H1 (cell line): Measurements from ENCODE around the gene UTP25.

Source experiments
- CTCF ChIP-seq, 3 experiments: IDR thresholded peaks; 1 replicate in 2 of 3; 2 replicates in 1 of 3; pipeline versions ENCODE4 v1.5.1 to v1.6.1; 2011; ENCODE audit warnings: low read length in 3 of 3, mild to moderate bottlenecking in 3 of 3, inconsistent platforms in 2 of 3, low read depth in 1 of 3, moderate library complexity in 1 of 3; ENCODE audit not compliant: insufficient read depth in 1 of 3; ENCODE audit errors: control extremely low read depth in 1 of 3
- GABPA ChIP-seq: IDR thresholded peaks from 2 replicates; pipeline ENCODE4 v1.6.1; 2011; ENCODE audit warnings: mild to moderate bottlenecking, low read length, moderate library complexity, borderline replicate concordance; ENCODE audit not compliant: insufficient read depth
- GTF2F1 ChIP-seq: IDR thresholded peaks from 2 replicates; pipeline ENCODE4 v1.6.1; 2012; ENCODE audit warnings: low read depth, low read length, improper control_type of control experiment, borderline replicate concordance
- HDAC2 ChIP-seq, 2 experiments: fragments of 300-600 bp in 1 of 2; sonication (generic) in 1 of 2; IDR thresholded peaks; 2 replicates each; pipeline ENCODE4 v1.6.1; 2011 to 2012; ENCODE audit warnings: low read depth in 2 of 2, low read length in 2 of 2, mild to moderate bottlenecking in 2 of 2, moderate library complexity in 2 of 2, borderline replicate concordance in 1 of 2, inconsistent platforms in 1 of 2
- MAX ChIP-seq: IDR thresholded peaks from 2 replicates; pipeline ENCODE4 v1.6.1; 2012; ENCODE audit warnings: inconsistent platforms
- POLR2A ChIP-seq, 2 experiments: IDR thresholded peaks; 1 replicate in 1 of 2; 2 replicates in 1 of 2; pipeline ENCODE4 v1.6.1; 2011; ENCODE audit warnings: low read depth in 2 of 2, low read length in 2 of 2, mild to moderate bottlenecking in 2 of 2; ENCODE audit errors: control extremely low read depth in 1 of 2
- RNF2 ChIP-seq: fragments of 200-900, 300-1000 bp; sonication (generic); IDR thresholded peaks from 2 replicates; pipeline ENCODE4 v1.7.1; 2016; ENCODE audit warnings: borderline replicate concordance, low read depth, mild to moderate bottlenecking, antibody characterized with exemption, low read length; ENCODE audit not compliant: poor library complexity, severe bottlenecking; ENCODE audit errors: missing control alignments
- TAF1 ChIP-seq: IDR thresholded peaks from 2 replicates; pipeline ENCODE4 v1.6.1; 2011; ENCODE audit warnings: mild to moderate bottlenecking, low read depth, low read length
- TF ChIP-seq, protein P1 (sequence below): fragments of 300-600 bp; sonication (generic); IDR thresholded peaks from 2 replicates; pipeline ENCODE4 v1.7.1; 2012; ENCODE audit warnings: low read length, moderate library complexity, mild to moderate bottlenecking, inconsistent platforms; ENCODE audit not compliant: insufficient replicate concordance

DNA sequence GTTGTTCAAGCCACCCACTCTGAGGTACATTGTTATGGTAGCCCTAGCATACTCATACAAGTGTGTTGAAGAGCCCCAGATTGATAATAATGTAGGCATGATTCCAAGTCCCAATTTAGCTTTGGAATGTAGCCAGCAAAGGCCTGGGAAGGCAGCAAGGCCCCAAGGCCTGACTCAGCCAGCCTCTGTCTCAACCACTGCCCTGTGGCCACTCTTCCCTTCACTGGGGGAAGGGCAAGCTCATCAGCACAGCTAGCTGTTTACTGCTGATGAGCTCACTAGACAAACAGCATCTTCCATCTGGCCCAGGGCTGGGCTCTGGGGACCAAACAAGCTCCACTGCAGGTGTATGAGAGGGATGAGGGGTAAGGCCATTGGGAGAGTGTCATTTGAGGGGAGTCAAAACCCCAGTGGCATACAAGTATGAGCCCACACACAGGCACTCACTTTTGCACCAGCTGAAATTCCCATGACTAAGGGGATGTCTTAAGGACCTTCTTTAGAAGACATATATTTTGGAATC, 19.7 kb upstream of the UTP25 start:
- TF ChIP-seq POLR2A (IDR thresholded peaks at IDR 0.05; ENCODE audit: control extremely low read depth in 1 of 2, low read depth in 2 of 2, low read length in 2 of 2) (no peak), GTF2F1 (no peak), CTCF (IDR thresholded peaks at IDR 0.05; ENCODE audit: control extremely low read depth in 1 of 3, insufficient read depth in 1 of 3, low read depth in 1 of 3, low read length in 3 of 3) (no peak), HDAC2 (IDR thresholded peaks at IDR 0.05; ENCODE audit: borderline replicate concordance in 1 of 2, low read depth in 2 of 2, low read length in 2 of 2) (no peak), MAX (no peak), TAF1 (no peak), GABPA (no peak), RNF2 (no peak)
- TF ChIP-seq, protein P1, sequence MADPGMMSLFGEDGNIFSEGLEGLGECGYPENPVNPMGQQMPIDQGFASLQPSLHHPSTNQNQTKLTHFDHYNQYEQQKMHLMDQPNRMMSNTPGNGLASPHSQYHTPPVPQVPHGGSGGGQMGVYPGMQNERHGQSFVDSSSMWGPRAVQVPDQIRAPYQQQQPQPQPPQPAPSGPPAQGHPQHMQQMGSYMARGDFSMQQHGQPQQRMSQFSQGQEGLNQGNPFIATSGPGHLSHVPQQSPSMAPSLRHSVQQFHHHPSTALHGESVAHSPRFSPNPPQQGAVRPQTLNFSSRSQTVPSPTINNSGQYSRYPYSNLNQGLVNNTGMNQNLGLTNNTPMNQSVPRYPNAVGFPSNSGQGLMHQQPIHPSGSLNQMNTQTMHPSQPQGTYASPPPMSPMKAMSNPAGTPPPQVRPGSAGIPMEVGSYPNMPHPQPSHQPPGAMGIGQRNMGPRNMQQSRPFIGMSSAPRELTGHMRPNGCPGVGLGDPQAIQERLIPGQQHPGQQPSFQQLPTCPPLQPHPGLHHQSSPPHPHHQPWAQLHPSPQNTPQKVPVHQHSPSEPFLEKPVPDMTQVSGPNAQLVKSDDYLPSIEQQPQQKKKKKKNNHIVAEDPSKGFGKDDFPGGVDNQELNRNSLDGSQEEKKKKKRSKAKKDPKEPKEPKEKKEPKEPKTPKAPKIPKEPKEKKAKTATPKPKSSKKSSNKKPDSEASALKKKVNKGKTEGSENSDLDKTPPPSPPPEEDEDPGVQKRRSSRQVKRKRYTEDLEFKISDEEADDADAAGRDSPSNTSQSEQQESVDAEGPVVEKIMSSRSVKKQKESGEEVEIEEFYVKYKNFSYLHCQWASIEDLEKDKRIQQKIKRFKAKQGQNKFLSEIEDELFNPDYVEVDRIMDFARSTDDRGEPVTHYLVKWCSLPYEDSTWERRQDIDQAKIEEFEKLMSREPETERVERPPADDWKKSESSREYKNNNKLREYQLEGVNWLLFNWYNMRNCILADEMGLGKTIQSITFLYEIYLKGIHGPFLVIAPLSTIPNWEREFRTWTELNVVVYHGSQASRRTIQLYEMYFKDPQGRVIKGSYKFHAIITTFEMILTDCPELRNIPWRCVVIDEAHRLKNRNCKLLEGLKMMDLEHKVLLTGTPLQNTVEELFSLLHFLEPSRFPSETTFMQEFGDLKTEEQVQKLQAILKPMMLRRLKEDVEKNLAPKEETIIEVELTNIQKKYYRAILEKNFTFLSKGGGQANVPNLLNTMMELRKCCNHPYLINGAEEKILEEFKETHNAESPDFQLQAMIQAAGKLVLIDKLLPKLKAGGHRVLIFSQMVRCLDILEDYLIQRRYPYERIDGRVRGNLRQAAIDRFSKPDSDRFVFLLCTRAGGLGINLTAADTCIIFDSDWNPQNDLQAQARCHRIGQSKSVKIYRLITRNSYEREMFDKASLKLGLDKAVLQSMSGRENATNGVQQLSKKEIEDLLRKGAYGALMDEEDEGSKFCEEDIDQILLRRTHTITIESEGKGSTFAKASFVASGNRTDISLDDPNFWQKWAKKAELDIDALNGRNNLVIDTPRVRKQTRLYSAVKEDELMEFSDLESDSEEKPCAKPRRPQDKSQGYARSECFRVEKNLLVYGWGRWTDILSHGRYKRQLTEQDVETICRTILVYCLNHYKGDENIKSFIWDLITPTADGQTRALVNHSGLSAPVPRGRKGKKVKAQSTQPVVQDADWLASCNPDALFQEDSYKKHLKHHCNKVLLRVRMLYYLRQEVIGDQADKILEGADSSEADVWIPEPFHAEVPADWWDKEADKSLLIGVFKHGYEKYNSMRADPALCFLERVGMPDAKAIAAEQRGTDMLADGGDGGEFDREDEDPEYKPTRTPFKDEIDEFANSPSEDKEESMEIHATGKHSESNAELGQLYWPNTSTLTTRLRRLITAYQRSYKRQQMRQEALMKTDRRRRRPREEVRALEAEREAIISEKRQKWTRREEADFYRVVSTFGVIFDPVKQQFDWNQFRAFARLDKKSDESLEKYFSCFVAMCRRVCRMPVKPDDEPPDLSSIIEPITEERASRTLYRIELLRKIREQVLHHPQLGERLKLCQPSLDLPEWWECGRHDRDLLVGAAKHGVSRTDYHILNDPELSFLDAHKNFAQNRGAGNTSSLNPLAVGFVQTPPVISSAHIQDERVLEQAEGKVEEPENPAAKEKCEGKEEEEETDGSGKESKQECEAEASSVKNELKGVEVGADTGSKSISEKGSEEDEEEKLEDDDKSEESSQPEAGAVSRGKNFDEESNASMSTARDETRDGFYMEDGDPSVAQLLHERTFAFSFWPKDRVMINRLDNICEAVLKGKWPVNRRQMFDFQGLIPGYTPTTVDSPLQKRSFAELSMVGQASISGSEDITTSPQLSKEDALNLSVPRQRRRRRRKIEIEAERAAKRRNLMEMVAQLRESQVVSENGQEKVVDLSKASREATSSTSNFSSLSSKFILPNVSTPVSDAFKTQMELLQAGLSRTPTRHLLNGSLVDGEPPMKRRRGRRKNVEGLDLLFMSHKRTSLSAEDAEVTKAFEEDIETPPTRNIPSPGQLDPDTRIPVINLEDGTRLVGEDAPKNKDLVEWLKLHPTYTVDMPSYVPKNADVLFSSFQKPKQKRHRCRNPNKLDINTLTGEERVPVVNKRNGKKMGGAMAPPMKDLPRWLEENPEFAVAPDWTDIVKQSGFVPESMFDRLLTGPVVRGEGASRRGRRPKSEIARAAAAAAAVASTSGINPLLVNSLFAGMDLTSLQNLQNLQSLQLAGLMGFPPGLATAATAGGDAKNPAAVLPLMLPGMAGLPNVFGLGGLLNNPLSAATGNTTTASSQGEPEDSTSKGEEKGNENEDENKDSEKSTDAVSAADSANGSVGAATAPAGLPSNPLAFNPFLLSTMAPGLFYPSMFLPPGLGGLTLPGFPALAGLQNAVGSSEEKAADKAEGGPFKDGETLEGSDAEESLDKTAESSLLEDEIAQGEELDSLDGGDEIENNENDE = no peak
